Endothelial cell of umbilical vein (primary cell): ENCODE measurements around the gene IMPACT. TPM values are rescaled to one million over a fixed set of nuclear protein-coding genes. Genes with fewer than 3 reads are reported as not detected.

ENCODE experiments used
- BruUV-seq: library from RNA; stranded (reverse); fragments of 400-500 nt; replicated peaks from 2 replicates; lab custom pipeline; 2021; lab: Mats Ljungman, UMichigan
- CTCF ChIA-PET: fragments of 300-600, 350-600 bp; sonication (Branson Sonifier 250); formaldehyde crosslinking; loops from one replicate; lab custom pipeline; 2021; ENCODE audit warnings: antibody characterized with exemption, inconsistent platforms; lab: Charles Lee
- POLR2A ChIA-PET: fragments of 300-600, 350-600 bp; sonication (Branson Sonifier 250); formaldehyde crosslinking; loops from one replicate; lab custom pipeline; 2021; ENCODE audit warnings: antibody characterized with exemption, inconsistent platforms; lab: Charles Lee
- DNase-seq: peaks from one replicate; pipeline ENCODE4 v3.0.0-alpha.2; 2011; ENCODE audit warnings: low read depth, low spot score
- FAIRE-seq: peaks from 2 replicates; lab custom pipeline; 2011; peaks lifted over from hg19 to GRCh38; lab: Jason Lieb, UNC
- H2AFZ ChIP-seq: 2 replicates; pipeline ENCODE4 v1.6.0; 2012; ENCODE audit warnings: low read depth, low read length, control low read depth, inconsistent platforms
- H3K27ac ChIP-seq: 2 replicates; pipeline ENCODE4 v1.5.1; 2011; ENCODE audit warnings: low read depth, mild to moderate bottlenecking, control low read depth, low read length, moderate library complexity; ENCODE audit not compliant: insufficient read depth
- H3K27me3 ChIP-seq, 2 experiments: 2 replicates each; pipeline versions ENCODE4 v1.6.0 to v1.6.1; 2011; ENCODE audit warnings: low read length in 2 of 2, mixed read lengths in 1 of 2; ENCODE audit not compliant: control insufficient read depth in 2 of 2, insufficient read depth in 2 of 2
- H3K36me3 ChIP-seq, 2 experiments: 2 replicates in 1 of 2; 3 replicates in 1 of 2; pipeline ENCODE4 v1.5.1; 2011; ENCODE audit warnings: low read length in 2 of 2, mild to moderate bottlenecking in 1 of 2, moderate library complexity in 1 of 2; ENCODE audit not compliant: control insufficient read depth in 2 of 2, insufficient read depth in 2 of 2; ENCODE audit errors: extremely low read depth in 1 of 2
- H3K4me1 ChIP-seq: 3 replicates; pipeline ENCODE4 v1.5.1; 2011; ENCODE audit warnings: mild to moderate bottlenecking, low read length; ENCODE audit not compliant: control insufficient read depth, insufficient read depth; ENCODE audit errors: extremely low read depth
- H3K4me2 ChIP-seq: 2 replicates; pipeline ENCODE4 v1.6.1; 2011; ENCODE audit warnings: low read length, control low read depth, mixed read lengths; ENCODE audit not compliant: insufficient read depth
- H3K4me3 ChIP-seq, 3 experiments: fragments of 200-600 bp in 1 of 3; sonication (generic), shearing (Covaris generic) in 1 of 3; replicated peaks in 1 of 3; 2 replicates each; pipeline ENCODE4 v1.5.1; 2011 to 2016; ENCODE audit warnings: control low read depth in 3 of 3, low read length in 3 of 3, mild to moderate bottlenecking in 2 of 3, inconsistent platforms in 1 of 3, low read depth in 1 of 3, moderate library complexity in 1 of 3; ENCODE audit not compliant: insufficient read depth in 1 of 3
- H3K79me2 ChIP-seq: 2 replicates; pipeline ENCODE4 v1.6.0; 2012; ENCODE audit warnings: low read length, inconsistent platforms; ENCODE audit not compliant: control insufficient read depth, insufficient read depth
- H3K9ac ChIP-seq: replicated peaks from 2 replicates; pipeline ENCODE3; 2011; ENCODE audit warnings: low read length, control low read depth; ENCODE audit not compliant: insufficient read depth; ENCODE audit errors: extremely low read depth
- H3K9me1 ChIP-seq: replicated peaks from 3 replicates; pipeline ENCODE4 v1.6.0; 2011; ENCODE audit warnings: mild to moderate bottlenecking, low read length; ENCODE audit not compliant: control insufficient read depth, insufficient read depth; ENCODE audit errors: extremely low read depth
- H3K9me3 ChIP-seq: replicated peaks from 2 replicates; pipeline ENCODE4 v1.5.1; 2012; ENCODE audit warnings: low read length, inconsistent platforms; ENCODE audit not compliant: control insufficient read depth, insufficient read depth
- H4K20me1 ChIP-seq: replicated peaks from 2 replicates; pipeline ENCODE3; 2011; ENCODE audit warnings: mild to moderate bottlenecking, low read length; ENCODE audit not compliant: control insufficient read depth, insufficient read depth; ENCODE audit errors: extremely low read depth
- EZH2 ChIP-seq: IDR thresholded peaks from 2 replicates; pipeline ENCODE4 v1.6.1; 2012; ENCODE audit warnings: borderline replicate concordance, low read depth, mild to moderate bottlenecking, moderate library complexity, low read length, inconsistent platforms; ENCODE audit not compliant: severe bottlenecking
- FOS ChIP-seq: IDR thresholded peaks from 2 replicates; pipeline ENCODE4 v1.6.1; 2011; ENCODE audit warnings: mild to moderate bottlenecking, low read length, moderate library complexity, borderline replicate concordance; ENCODE audit not compliant: insufficient read depth
- GATA2 ChIP-seq: IDR thresholded peaks from 2 replicates; pipeline ENCODE4 v1.7.0; 2011; ENCODE audit warnings: low read depth, mild to moderate bottlenecking, moderate library complexity, mixed read lengths, low read length; ENCODE audit not compliant: insufficient read length, insufficient read depth
- JUN ChIP-seq: IDR thresholded peaks from 2 replicates; pipeline ENCODE4 v1.6.1; 2011; ENCODE audit warnings: borderline replicate concordance, low read depth; ENCODE audit not compliant: insufficient read length, insufficient read depth
- MYC ChIP-seq: IDR thresholded peaks from one replicate; pipeline ENCODE4 v1.6.1; 2011; ENCODE audit warnings: mild to moderate bottlenecking, low read depth, low read length
- POLR2A ChIP-seq: IDR thresholded peaks from 2 replicates; pipeline ENCODE4 v1.6.1; 2012; ENCODE audit warnings: low read depth, mild to moderate bottlenecking, control low read depth, low read length
- POLR2AphosphoS5 ChIP-seq: IDR thresholded peaks from 2 replicates; pipeline ENCODE4 v1.6.1; 2012; ENCODE audit warnings: low read depth, mild to moderate bottlenecking, control low read depth, low read length, moderate library complexity; ENCODE audit not compliant: insufficient read depth
- dilution Hi-C: fragments of 300-500 bp; cut with MboI; formaldehyde crosslinking; loops from one replicate; pipeline ENCODE4 v1.15.0; 2019; ENCODE audit warnings: low sequenced_read_pairs; ENCODE audit not compliant: extremely low pct_ligation_motif_present
- intact Hi-C: fragments of 100-400 bp; cut with micrococcal nuclease; formaldehyde crosslinking; loops from one replicate; pipeline ENCODE4 v1.10.0; 2022
- polyA plus RNA-seq, 4 experiments: library from polyadenylated mRNA; depleted of rRNA in 3 of 4; stranded (reverse) in 3 of 4; unstranded in 1 of 4; fragments of >200 nt; gene quantifications; 2 replicates each; pipeline versions ENCODE4 v1.2.1 to v1.2.3, GENCODE V29; 2011 to 2012; ENCODE audit warnings: missing spikeins in 1 of 4
- total RNA-seq: library from RNA; stranded (reverse); gene quantifications from 2 replicates; pipeline ENCODE4 v1.2.3, GENCODE V29; 2021
- TF ChIP-seq, protein P1 (sequence below): IDR thresholded peaks from 2 replicates; pipeline ENCODE4 v1.6.1; 2011; ENCODE audit not compliant: insufficient read depth, insufficient read length
- TF ChIP-seq, protein P2 (sequence below), 2 donors: IDR thresholded peaks; 1 replicate in 1 of 2; 2 replicates in 1 of 2; pipeline ENCODE4 v1.5.1; 2011; ENCODE audit warnings: low read length in 2 of 2, mild to moderate bottlenecking in 2 of 2, moderate library complexity in 2 of 2, control low read depth in 1 of 2, inconsistent platforms in 1 of 2, low read depth in 1 of 2; ENCODE audit not compliant: insufficient read depth in 1 of 2; ENCODE audit errors: extremely low read depth in 1 of 2

IMPACT gene
- total and polyA plus RNA-seq, 2 donors (not counting 3 experiments of a cell fraction or from before 2014, with no cell fraction given): 15.4 to 28.6 TPM

DNA sequence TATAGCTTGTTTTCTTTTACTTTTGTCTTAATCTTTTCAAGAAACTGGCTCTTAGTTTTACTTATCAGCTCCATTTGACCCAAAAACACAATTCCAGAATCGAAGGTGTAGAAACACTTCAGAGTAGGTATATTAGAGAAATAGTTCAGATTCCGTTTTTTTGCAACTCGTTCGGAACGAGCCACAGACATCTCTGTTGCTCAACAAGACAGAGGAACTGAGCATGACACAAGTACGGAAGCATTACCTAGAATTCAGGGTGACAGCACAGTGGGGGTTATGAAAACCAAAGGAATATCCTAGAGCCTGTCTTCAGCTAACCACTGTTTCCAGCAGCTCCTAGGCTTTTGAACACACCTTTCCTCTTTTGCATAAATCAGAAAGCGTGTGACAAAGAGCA, 39.0 kb downstream of the IMPACT start:
- Histone ChIP-seq H3K4me2 (no peak overlapping the region), H3K27me3 (no peaks in the 10 kb centered on the region), H3K79me2 (no peaks in the 10 kb centered on the region), H3K36me3 (no peaks in the 10 kb centered on the region), H3K9me3 (no peaks in the 10 kb centered on the region), H3K4me3 (no peak overlapping the region), H3K27ac (no peak overlapping the region), H4K20me1 (no peaks in the 10 kb centered on the region), H2AFZ (no peak overlapping the region), H3K9ac (no peak overlapping the region), H3K9me1 (no peaks in the 10 kb centered on the region), H3K4me1 (no peaks in the 10 kb centered on the region)
- no TSS peak for BruUV-seq
- ChIA-PET CTCF (interaction anchor here (1.6 to 1.8 kb wide), 2 partner anchors 20 to 106 kb away, joined by 4 to 5 read pairs; no protein-coding TSS in a partner anchor), POLR2A (no interaction called here)
- dilution Hi-C loops (no loop called here), intact Hi-C loops (no loop called here)
- FAIRE-seq (no peak), DNase-seq (no peak)
- TF ChIP-seq POLR2A (no peak), MYC (no peak), POLR2AphosphoS5 (no peak), GATA2 (no peak), FOS (no peak), JUN (no peak), EZH2 (no peak)
- TF ChIP-seq, protein P1, sequence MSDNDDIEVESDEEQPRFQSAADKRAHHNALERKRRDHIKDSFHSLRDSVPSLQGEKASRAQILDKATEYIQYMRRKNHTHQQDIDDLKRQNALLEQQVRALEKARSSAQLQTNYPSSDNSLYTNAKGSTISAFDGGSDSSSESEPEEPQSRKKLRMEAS: no peak
- TF ChIP-seq, protein P2, sequence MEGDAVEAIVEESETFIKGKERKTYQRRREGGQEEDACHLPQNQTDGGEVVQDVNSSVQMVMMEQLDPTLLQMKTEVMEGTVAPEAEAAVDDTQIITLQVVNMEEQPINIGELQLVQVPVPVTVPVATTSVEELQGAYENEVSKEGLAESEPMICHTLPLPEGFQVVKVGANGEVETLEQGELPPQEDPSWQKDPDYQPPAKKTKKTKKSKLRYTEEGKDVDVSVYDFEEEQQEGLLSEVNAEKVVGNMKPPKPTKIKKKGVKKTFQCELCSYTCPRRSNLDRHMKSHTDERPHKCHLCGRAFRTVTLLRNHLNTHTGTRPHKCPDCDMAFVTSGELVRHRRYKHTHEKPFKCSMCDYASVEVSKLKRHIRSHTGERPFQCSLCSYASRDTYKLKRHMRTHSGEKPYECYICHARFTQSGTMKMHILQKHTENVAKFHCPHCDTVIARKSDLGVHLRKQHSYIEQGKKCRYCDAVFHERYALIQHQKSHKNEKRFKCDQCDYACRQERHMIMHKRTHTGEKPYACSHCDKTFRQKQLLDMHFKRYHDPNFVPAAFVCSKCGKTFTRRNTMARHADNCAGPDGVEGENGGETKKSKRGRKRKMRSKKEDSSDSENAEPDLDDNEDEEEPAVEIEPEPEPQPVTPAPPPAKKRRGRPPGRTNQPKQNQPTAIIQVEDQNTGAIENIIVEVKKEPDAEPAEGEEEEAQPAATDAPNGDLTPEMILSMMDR (IDR thresholded peaks at IDR 0.05; ENCODE audit: extremely low read depth in 1 of 2, insufficient read depth in 1 of 2, low read depth in 1 of 2, low read length in 2 of 2): no peak
